Spinal cord (tissue), 10 donors: ENCODE results near the gene EFCAB3. TPM values are rescaled to one million over a fixed set of nuclear protein-coding genes. Genes with fewer than 3 reads are reported as not detected.

Source experiments
- DNase-seq, 6 donors: peaks; one replicate each; pipeline versions ENCODE4 v3.0.0 to v3.0.0-alpha.2; 2013 to 2015; ENCODE audit warnings: low spot score in 6 of 6, low read depth in 4 of 6
- H3K27ac ChIP-seq: one replicate; pipeline ENCODE4 v1.5.1; 2013; ENCODE audit warnings: low read depth, low read length, control low read depth
- H3K27me3 ChIP-seq: one replicate; pipeline ENCODE4 v1.6.1; 2013; ENCODE audit warnings: low read length; ENCODE audit not compliant: control insufficient read depth, insufficient read depth
- H3K36me3 ChIP-seq: one replicate; pipeline ENCODE4 v1.6.1; 2013; ENCODE audit warnings: low read length; ENCODE audit not compliant: control insufficient read depth, insufficient read depth
- H3K4me1 ChIP-seq: one replicate; pipeline ENCODE4 v1.6.1; 2013; ENCODE audit warnings: low read length; ENCODE audit not compliant: control insufficient read depth, insufficient read depth
- H3K4me3 ChIP-seq: one replicate; pipeline ENCODE4 v1.5.1; 2013; ENCODE audit warnings: low read depth, low read length, control low read depth
- H3K9me3 ChIP-seq: one replicate; pipeline ENCODE4 v1.6.1; 2013; ENCODE audit warnings: low read length; ENCODE audit not compliant: control insufficient read depth, insufficient read depth
- WGBS: methylation state at CpG from one replicate; pipeline ENCODE4 v1.1.5; 2013; ENCODE audit warnings: missing lambda C conversion rate; ENCODE audit not compliant: insufficient coverage; 5-methylcytosine and 5-hydroxymethylcytosine counted together
- long read RNA-seq, 4 donors: transcript quantifications; one replicate each; lab custom pipeline, GENCODE V29; 2026
- polyA plus RNA-seq, 2 donors: library from polyadenylated mRNA; unstranded; fragments of 120-200 nt; gene quantifications; one replicate each; pipeline ENCODE4 v1.2.1, GENCODE V29; 2013; ENCODE audit not compliant: insufficient read length in 2 of 2
- total RNA-seq, 2 donors: library from RNA; depleted of rRNA in 1 of 2; stranded (reverse); fragments of 120-200 nt in 1 of 2; fragments of >200 nt in 1 of 2; gene quantifications; one replicate each; pipeline versions ENCODE4 v1.2.3 to v1.2.4, GENCODE V29; 2013 to 2014
- donor health status: healthy.

Gene EFCAB3
- total RNA-seq (not detected), polyA plus RNA-seq (under 1 TPM; 0.19 to 0.30 TPM)
- long read RNA-seq, donor 1, result 0 reads
- long read RNA-seq, donor 2, result 0 reads
- long read RNA-seq, donor 3, result 0 reads
- long read RNA-seq, donor 4, result 0 reads

DNA sequence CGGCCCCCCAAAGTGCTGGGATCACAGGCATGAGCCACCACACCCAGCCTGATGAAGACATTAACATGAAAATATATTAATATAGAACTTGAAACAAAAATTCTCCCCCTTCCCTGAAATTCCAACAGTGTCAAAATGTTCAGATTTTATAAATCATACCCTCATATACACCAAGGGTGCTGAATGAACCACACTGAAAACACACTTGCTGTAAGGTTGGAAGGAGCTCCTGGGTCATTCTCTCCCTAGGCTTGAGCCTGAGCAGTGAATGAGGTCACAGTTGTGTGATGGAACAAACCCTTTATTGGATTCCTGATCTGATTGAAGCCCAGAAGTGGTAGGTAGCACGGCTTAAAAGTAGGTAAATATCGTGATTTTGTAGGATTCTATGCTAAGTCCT, at the start of gene EFCAB3:
EFCAB3 (plus strand) TSS at position 301 of the 400 bp plus-strand sequence. CDS start 2,427 bp downstream, outside the sequence.
- WGBS, result no CpG with 5 or more reads among the region's 3 CpGs

DNA sequence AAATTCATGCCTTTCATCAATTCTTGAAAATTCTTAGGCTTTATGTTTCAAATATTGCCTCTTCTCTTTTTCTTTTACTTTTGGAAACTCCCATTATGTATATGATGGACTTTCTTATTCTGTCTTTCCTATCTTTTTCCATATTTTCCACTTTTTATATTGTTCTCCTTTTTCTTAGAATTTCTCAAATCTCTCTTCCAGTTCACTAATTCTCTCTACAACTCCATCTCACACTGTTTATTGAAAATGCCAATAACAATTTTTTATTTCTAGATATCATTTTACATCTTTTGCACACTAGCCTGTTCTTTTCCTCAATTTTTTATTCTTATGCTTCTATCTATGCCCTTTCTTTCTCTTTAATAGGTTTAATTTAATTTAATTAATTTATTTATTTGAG, 43.8 kb upstream of the EFCAB3 start:
- no peak overlapping the region for H3K27ac ChIP-seq
- no peaks in the 10 kb centered on the region for H3K27me3 ChIP-seq
- no peaks in the 10 kb centered on the region for H3K36me3 ChIP-seq
- no peak overlapping the region for H3K4me3 ChIP-seq
- no peaks in the 10 kb centered on the region for H3K9me3 ChIP-seq
- no peak for DNase-seq
- H3K4me1 ChIP-seq, result no peaks in the 10 kb centered on the region

More for the DNA sequence above, at the start of gene EFCAB3:
- Histone ChIP-seq H3K4me1 (no peaks in the 10 kb centered on the region), H3K27me3 (no peaks in the 10 kb centered on the region), H3K27ac (no peak within 1 kb of the TSS), H3K4me3 (no peak within 1 kb of the TSS), H3K36me3 (no peaks in the 10 kb centered on the region), H3K9me3 (no peaks in the 10 kb centered on the region)
- no peak for DNase-seq

DNA sequence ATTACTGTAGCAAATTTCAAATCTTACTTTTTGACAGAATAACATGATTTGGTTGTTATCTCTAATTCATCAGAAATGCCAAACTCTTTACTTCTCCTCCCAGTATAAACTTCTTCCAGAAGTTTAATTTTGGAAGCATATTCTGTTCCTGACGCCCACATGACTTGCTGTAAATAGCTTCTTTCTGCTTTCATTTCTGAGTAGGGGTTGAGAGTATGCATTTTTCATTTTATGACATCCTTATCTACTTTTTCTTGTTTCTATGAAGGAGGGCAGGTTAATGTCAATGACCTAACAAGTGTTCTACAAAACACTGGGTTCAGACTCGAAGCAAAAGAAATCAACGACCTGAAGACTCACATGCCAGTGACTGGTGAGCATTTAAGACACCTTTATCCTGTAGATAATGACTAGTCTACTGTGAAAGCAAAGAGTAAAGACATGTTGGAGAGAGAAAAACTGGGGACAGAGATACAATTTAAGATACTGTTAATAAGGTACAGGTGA, 36.5 kb upstream of the EFCAB3 start:
- Histone ChIP-seq H3K4me3 (no peak overlapping the region), H3K36me3 (no peaks in the 10 kb centered on the region), H3K9me3 (no peaks in the 10 kb centered on the region), H3K4me1 (no peaks in the 10 kb centered on the region), H3K27ac (no peak overlapping the region), H3K27me3 (no peaks in the 10 kb centered on the region)
- WGBS, result 70% methylated on average over 2 of the region's 3 CpGs
- DNase-seq, result no peak

DNA sequence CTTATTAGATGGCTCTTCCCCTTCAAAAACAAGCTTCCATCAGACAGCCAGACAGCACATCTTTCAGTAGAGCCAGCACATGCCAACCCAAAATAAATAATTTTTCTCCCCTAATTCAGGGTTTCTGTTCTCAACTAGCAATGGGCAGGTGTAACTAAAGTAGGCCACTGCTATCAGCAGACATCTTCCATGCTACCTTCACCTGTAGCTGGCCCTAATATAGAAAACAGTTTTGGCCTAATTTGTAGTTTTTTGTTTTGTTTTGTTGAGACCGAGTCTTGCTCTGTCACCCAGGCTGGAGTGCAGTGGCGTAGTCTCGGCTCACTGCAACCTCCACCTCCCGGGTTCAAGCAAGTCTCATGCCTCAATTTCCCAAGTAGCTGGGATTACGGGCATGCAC, 29.2 kb upstream of the EFCAB3 start:
- 90% methylated on average over 4 of the region's 5 CpGs for WGBS
- no peaks in the 10 kb centered on the region for H3K36me3 ChIP-seq
- no peaks in the 10 kb centered on the region for H3K9me3 ChIP-seq
- H3K27ac ChIP-seq, result no peak overlapping the region
- no peaks in the 10 kb centered on the region for H3K27me3 ChIP-seq
- H3K4me1 ChIP-seq, result no peaks in the 10 kb centered on the region
- no peak for DNase-seq
- no peak overlapping the region for H3K4me3 ChIP-seq

DNA sequence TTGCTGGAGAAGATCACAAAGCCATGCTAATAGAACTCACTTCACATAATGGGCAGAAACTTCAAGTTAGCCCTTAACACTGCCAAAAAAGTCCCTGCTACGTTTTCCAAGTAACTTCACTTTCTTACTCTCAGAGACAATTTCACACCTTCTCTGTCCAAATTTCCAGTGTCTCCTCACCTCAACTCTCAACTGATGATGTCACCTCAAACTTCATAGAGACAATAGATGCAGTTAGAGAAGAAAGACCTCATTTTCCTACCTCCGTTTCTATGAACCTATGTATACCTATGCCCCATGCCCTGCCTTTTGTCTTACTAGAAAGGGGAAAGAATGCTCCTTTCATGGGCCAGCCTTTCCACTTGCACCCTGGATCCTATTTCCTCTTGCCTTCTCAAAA, 14.2 kb upstream of the EFCAB3 start:
- WGBS, result 86% methylated on average over 1 of the region's 2 CpGs
- DNase-seq, result no peak

DNA sequence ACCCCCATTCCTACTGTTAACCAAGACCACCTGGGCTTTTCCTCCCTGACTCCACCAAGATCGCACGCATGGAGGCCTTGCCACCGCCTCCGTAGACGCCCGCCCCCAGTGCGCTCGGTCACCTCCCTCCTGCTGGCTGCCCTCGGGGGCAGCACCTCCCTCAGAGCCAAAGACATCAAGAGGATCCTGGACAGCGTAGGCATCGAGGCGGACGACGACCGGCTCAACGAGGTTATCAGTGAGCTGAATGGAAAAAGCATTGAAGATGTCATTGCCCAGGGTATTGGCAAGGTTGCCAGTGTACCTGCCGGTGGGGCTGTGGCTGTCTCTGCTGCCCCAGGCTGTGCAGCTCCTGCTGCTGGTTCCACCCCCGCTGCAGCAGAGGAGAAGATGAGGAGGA, 1.2 kb downstream of the EFCAB3 start:
- DNase-seq, result no peak
- no peak overlapping the region for H3K4me3 ChIP-seq
- H3K36me3 ChIP-seq, result no peaks in the 10 kb centered on the region
- no peak overlapping the region for H3K27ac ChIP-seq
- no peaks in the 10 kb centered on the region for H3K27me3 ChIP-seq
- no peaks in the 10 kb centered on the region for H3K9me3 ChIP-seq
- no peaks in the 10 kb centered on the region for H3K4me1 ChIP-seq
- 91% methylated on average over 17 of the region's 18 CpGs for WGBS

More for the DNA sequence above, 14.2 kb upstream of the EFCAB3 start:
- no peaks in the 10 kb centered on the region for H3K27me3 ChIP-seq
- no peaks in the 10 kb centered on the region for H3K4me1 ChIP-seq
- H3K4me3 ChIP-seq, result no peak overlapping the region
- H3K36me3 ChIP-seq, result no peaks in the 10 kb centered on the region
- H3K9me3 ChIP-seq, result peaks cover 1% of the 10 kb centered on the region
- H3K27ac ChIP-seq, result no peak overlapping the region

DNA sequence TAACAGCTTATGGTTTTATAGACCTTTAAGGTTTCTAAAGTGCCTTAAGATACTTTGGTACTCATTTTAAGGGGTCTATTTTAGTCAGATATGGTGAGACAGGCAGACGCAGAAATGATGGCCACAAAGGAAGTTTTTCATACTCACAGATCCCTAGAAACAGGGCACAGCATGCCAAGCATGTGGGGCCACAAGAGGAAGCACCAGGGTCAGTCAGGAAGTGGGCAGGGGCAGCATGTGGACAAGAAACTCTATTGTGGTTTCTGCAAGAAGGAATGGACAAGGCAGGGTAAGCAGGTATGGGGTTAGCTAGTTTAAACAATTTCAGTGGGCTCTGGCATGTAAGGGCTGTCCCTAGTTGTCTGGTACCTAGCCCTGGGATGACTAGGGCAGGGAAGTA, 8.5 kb downstream of the EFCAB3 start:
- no peak for DNase-seq
- WGBS, result no CpG with 5 or more reads among the region's 1 CpG
- no peak overlapping the region for H3K27ac ChIP-seq

DNA sequence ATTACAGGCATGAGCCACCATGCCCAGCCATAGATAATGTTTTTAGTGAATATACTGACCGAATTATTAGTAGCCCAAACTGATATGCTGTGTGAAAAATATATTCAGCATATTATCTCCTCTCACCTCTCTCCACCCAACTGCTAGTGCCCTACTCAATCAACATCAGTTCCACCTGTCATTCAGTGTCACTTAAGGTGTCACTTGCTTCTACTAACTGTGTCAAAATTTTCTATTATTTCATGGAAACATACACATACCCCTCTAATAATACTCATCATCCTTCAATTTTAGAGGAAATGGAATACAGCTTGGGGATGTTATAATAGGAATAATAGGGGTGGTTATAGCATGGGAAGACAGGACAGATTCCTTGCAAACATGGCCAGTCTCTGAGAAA, 12.6 kb downstream of the EFCAB3 start:
- Histone ChIP-seq H3K36me3 (no peaks in the 10 kb centered on the region), H3K9me3 (no peaks in the 10 kb centered on the region), H3K27ac (no peak overlapping the region), H3K4me3 (no peak overlapping the region), H3K4me1 (no peaks in the 10 kb centered on the region), H3K27me3 (no peaks in the 10 kb centered on the region)
- WGBS, result no CpG with 5 or more reads among the region's 1 CpG
- DNase-seq, result no peak

More for the DNA sequence above, 8.5 kb downstream of the EFCAB3 start:
- H3K36me3 ChIP-seq, result no peaks in the 10 kb centered on the region
- H3K27me3 ChIP-seq, result no peaks in the 10 kb centered on the region
- H3K9me3 ChIP-seq, result no peaks in the 10 kb centered on the region
- H3K4me3 ChIP-seq, result no peak overlapping the region
- H3K4me1 ChIP-seq, result no peaks in the 10 kb centered on the region

DNA sequence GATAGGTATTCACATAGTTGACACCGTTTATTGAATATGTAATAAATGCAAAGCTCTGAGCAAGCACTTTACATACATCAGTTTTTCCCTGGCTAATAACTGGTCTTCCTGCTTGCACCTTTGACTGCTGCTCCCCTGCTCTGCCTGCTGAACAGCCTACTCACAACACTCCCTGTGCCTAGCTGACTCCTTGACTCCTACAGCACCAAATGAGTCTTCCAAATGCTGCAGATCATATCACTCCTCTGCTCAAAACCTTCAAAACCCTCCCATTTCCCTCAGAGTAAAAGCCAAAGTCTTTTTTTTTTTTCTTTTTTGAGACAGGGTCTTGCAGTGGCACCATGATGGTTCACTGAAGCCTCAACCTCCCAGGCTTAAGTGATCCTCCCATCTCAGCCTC, 18.5 kb downstream of the EFCAB3 start:
- no peaks in the 10 kb centered on the region for H3K4me1 ChIP-seq
- H3K27ac ChIP-seq, result no peak overlapping the region
- H3K9me3 ChIP-seq, result no peaks in the 10 kb centered on the region
- no CpG with 5 or more reads among the region's 1 CpG for WGBS
- H3K27me3 ChIP-seq, result no peaks in the 10 kb centered on the region
- DNase-seq, result no peak
- no peak overlapping the region for H3K4me3 ChIP-seq
- H3K36me3 ChIP-seq, result no peaks in the 10 kb centered on the region

DNA sequence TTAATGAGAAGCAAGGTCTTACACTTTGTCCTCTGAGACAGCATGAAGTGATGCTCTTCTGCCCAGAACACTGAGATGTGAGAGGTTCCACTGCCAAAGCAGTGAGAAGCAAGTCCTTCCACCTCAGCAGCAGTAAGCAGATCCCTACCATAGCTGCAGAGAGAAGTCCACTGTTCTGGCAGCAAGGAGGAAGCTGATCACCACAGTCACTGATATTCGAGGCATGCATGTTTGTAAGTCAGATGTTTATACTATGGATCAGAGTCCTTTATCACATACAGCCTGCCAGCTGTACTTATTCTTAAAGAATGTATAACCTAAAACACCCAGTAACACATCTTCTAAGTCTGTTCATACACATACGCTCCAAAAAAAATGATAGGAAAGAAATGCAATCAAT, 25.1 kb downstream of the EFCAB3 start:
- H3K27me3 ChIP-seq, result no peaks in the 10 kb centered on the region
- H3K27ac ChIP-seq, result no peak overlapping the region
- H3K4me3 ChIP-seq, result no peak overlapping the region
- no CpG with 5 or more reads among the region's 2 CpGs for WGBS
- H3K9me3 ChIP-seq, result no peaks in the 10 kb centered on the region
- no peak for DNase-seq
- H3K36me3 ChIP-seq, result no peaks in the 10 kb centered on the region
- H3K4me1 ChIP-seq, result no peaks in the 10 kb centered on the region
